Endothelial cell of umbilical vein (primary cell): Measurements from ENCODE around the gene BOD1L1. TPM values are rescaled to one million over a fixed set of nuclear protein-coding genes. Genes with fewer than 3 reads are reported as not detected.

ENCODE experiments used
- BruUV-seq: library from RNA; stranded (reverse); fragments of 400-500 nt; replicated peaks from 2 replicates; lab custom pipeline; 2021; lab: Mats Ljungman, UMichigan
- CTCF ChIA-PET: fragments of 300-600, 350-600 bp; sonication (Branson Sonifier 250); formaldehyde crosslinking; loops from one replicate; lab custom pipeline; 2021; ENCODE audit warnings: antibody characterized with exemption, inconsistent platforms; lab: Charles Lee
- POLR2A ChIA-PET: fragments of 300-600, 350-600 bp; sonication (Branson Sonifier 250); formaldehyde crosslinking; loops from one replicate; lab custom pipeline; 2021; ENCODE audit warnings: antibody characterized with exemption, inconsistent platforms; lab: Charles Lee
- DNase-seq: peaks from one replicate; pipeline ENCODE4 v3.0.0-alpha.2; 2011; ENCODE audit warnings: low read depth, low spot score
- FAIRE-seq: peaks from 2 replicates; lab custom pipeline; 2011; peaks lifted over from hg19 to GRCh38; lab: Jason Lieb, UNC
- H2AFZ ChIP-seq: 2 replicates; pipeline ENCODE4 v1.6.0; 2012; ENCODE audit warnings: low read depth, low read length, control low read depth, inconsistent platforms
- H3K27ac ChIP-seq: 2 replicates; pipeline ENCODE4 v1.5.1; 2011; ENCODE audit warnings: low read depth, mild to moderate bottlenecking, control low read depth, low read length, moderate library complexity; ENCODE audit not compliant: insufficient read depth
- H3K27me3 ChIP-seq, 2 experiments: 2 replicates each; pipeline versions ENCODE4 v1.6.0 to v1.6.1; 2011; ENCODE audit warnings: low read length in 2 of 2, mixed read lengths in 1 of 2; ENCODE audit not compliant: control insufficient read depth in 2 of 2, insufficient read depth in 2 of 2
- H3K36me3 ChIP-seq, 2 experiments: 2 replicates in 1 of 2; 3 replicates in 1 of 2; pipeline ENCODE4 v1.5.1; 2011; ENCODE audit warnings: low read length in 2 of 2, mild to moderate bottlenecking in 1 of 2, moderate library complexity in 1 of 2; ENCODE audit not compliant: control insufficient read depth in 2 of 2, insufficient read depth in 2 of 2; ENCODE audit errors: extremely low read depth in 1 of 2
- H3K4me1 ChIP-seq: 3 replicates; pipeline ENCODE4 v1.5.1; 2011; ENCODE audit warnings: mild to moderate bottlenecking, low read length; ENCODE audit not compliant: control insufficient read depth, insufficient read depth; ENCODE audit errors: extremely low read depth
- H3K4me2 ChIP-seq: 2 replicates; pipeline ENCODE4 v1.6.1; 2011; ENCODE audit warnings: low read length, control low read depth, mixed read lengths; ENCODE audit not compliant: insufficient read depth
- H3K4me3 ChIP-seq, 3 experiments: fragments of 200-600 bp in 1 of 3; sonication (generic), shearing (Covaris generic) in 1 of 3; replicated peaks in 1 of 3; 2 replicates each; pipeline ENCODE4 v1.5.1; 2011 to 2016; ENCODE audit warnings: control low read depth in 3 of 3, low read length in 3 of 3, mild to moderate bottlenecking in 2 of 3, inconsistent platforms in 1 of 3, low read depth in 1 of 3, moderate library complexity in 1 of 3; ENCODE audit not compliant: insufficient read depth in 1 of 3
- H3K79me2 ChIP-seq: 2 replicates; pipeline ENCODE4 v1.6.0; 2012; ENCODE audit warnings: low read length, inconsistent platforms; ENCODE audit not compliant: control insufficient read depth, insufficient read depth
- H3K9ac ChIP-seq: replicated peaks from 2 replicates; pipeline ENCODE3; 2011; ENCODE audit warnings: low read length, control low read depth; ENCODE audit not compliant: insufficient read depth; ENCODE audit errors: extremely low read depth
- H3K9me1 ChIP-seq: replicated peaks from 3 replicates; pipeline ENCODE4 v1.6.0; 2011; ENCODE audit warnings: mild to moderate bottlenecking, low read length; ENCODE audit not compliant: control insufficient read depth, insufficient read depth; ENCODE audit errors: extremely low read depth
- H3K9me3 ChIP-seq: replicated peaks from 2 replicates; pipeline ENCODE4 v1.5.1; 2012; ENCODE audit warnings: low read length, inconsistent platforms; ENCODE audit not compliant: control insufficient read depth, insufficient read depth
- H4K20me1 ChIP-seq: replicated peaks from 2 replicates; pipeline ENCODE3; 2011; ENCODE audit warnings: mild to moderate bottlenecking, low read length; ENCODE audit not compliant: control insufficient read depth, insufficient read depth; ENCODE audit errors: extremely low read depth
- CTCF ChIP-seq, 2 donors: IDR thresholded peaks; 1 replicate in 1 of 2; 2 replicates in 1 of 2; pipeline ENCODE4 v1.5.1; 2011; ENCODE audit warnings: low read length in 2 of 2, mild to moderate bottlenecking in 2 of 2, moderate library complexity in 2 of 2, control low read depth in 1 of 2, inconsistent platforms in 1 of 2, low read depth in 1 of 2; ENCODE audit not compliant: insufficient read depth in 1 of 2; ENCODE audit errors: extremely low read depth in 1 of 2
- EZH2 ChIP-seq: IDR thresholded peaks from 2 replicates; pipeline ENCODE4 v1.6.1; 2012; ENCODE audit warnings: borderline replicate concordance, low read depth, mild to moderate bottlenecking, moderate library complexity, low read length, inconsistent platforms; ENCODE audit not compliant: severe bottlenecking
- FOS ChIP-seq: IDR thresholded peaks from 2 replicates; pipeline ENCODE4 v1.6.1; 2011; ENCODE audit warnings: mild to moderate bottlenecking, low read length, moderate library complexity, borderline replicate concordance; ENCODE audit not compliant: insufficient read depth
- GATA2 ChIP-seq: IDR thresholded peaks from 2 replicates; pipeline ENCODE4 v1.7.0; 2011; ENCODE audit warnings: low read depth, mild to moderate bottlenecking, moderate library complexity, mixed read lengths, low read length; ENCODE audit not compliant: insufficient read length, insufficient read depth
- JUN ChIP-seq: IDR thresholded peaks from 2 replicates; pipeline ENCODE4 v1.6.1; 2011; ENCODE audit warnings: borderline replicate concordance, low read depth; ENCODE audit not compliant: insufficient read length, insufficient read depth
- MAX ChIP-seq: IDR thresholded peaks from 2 replicates; pipeline ENCODE4 v1.6.1; 2011; ENCODE audit not compliant: insufficient read depth, insufficient read length
- MYC ChIP-seq: IDR thresholded peaks from one replicate; pipeline ENCODE4 v1.6.1; 2011; ENCODE audit warnings: mild to moderate bottlenecking, low read depth, low read length
- POLR2A ChIP-seq: IDR thresholded peaks from 2 replicates; pipeline ENCODE4 v1.6.1; 2012; ENCODE audit warnings: low read depth, mild to moderate bottlenecking, control low read depth, low read length
- POLR2AphosphoS5 ChIP-seq: IDR thresholded peaks from 2 replicates; pipeline ENCODE4 v1.6.1; 2012; ENCODE audit warnings: low read depth, mild to moderate bottlenecking, control low read depth, low read length, moderate library complexity; ENCODE audit not compliant: insufficient read depth
- dilution Hi-C: fragments of 300-500 bp; cut with MboI; formaldehyde crosslinking; loops from one replicate; pipeline ENCODE4 v1.15.0; 2019; ENCODE audit warnings: low sequenced_read_pairs; ENCODE audit not compliant: extremely low pct_ligation_motif_present
- intact Hi-C: fragments of 100-400 bp; cut with micrococcal nuclease; formaldehyde crosslinking; loops from one replicate; pipeline ENCODE4 v1.10.0; 2022
- polyA plus RNA-seq, 4 experiments: library from polyadenylated mRNA; depleted of rRNA in 3 of 4; stranded (reverse) in 3 of 4; unstranded in 1 of 4; fragments of >200 nt; gene quantifications; 2 replicates each; pipeline versions ENCODE4 v1.2.1 to v1.2.3, GENCODE V29; 2011 to 2012; ENCODE audit warnings: missing spikeins in 1 of 4
- total RNA-seq: library from RNA; stranded (reverse); gene quantifications from 2 replicates; pipeline ENCODE4 v1.2.3, GENCODE V29; 2021

The BOD1L1 gene
- total and polyA plus RNA-seq, 2 donors (not counting 3 experiments of a cell fraction or from before 2014, with no cell fraction given), result 5.2 to 31.2 TPM

DNA sequence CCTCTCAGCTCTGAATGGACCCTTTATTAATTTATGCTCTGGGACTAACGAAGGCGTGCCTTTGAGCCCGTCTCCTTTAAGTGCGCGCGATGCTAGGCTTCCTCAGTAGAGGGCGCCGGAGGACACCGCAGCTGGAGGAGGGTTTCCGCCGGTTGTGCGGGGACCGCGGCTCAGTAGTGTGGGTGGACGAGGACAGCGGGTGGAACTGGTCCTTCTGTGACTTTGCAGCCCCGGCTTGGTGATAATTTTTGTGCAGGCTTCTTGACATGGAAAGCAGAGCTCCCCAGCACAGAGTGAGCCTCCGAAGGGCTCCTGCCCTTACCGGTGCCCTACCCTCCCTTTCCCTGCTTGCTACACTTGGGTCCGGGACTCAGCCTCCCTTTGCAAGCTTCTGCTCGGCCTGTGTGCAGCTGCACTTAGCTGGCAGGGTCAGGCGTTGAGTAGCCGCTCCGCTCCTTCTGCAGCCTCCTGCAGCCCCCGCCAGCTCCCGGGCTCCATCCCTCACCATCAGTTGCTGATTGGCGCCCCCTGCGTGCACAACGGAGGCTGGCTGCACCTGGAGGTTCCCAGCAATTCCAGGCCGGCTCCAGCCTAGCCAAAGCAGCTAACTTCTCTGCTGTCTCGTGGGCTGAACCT lies 26.8 kb upstream of the BOD1L1 start:
- peak; percentile 76 for FAIRE-seq
- no TSS peak for BruUV-seq
- no peak overlapping the region for H3K27ac ChIP-seq

More for the DNA sequence above, 26.8 kb upstream of the BOD1L1 start:
- H3K79me2 ChIP-seq, result no peaks in the 10 kb centered on the region
- no peaks in the 10 kb centered on the region for H3K9me1 ChIP-seq
- intact Hi-C loops, result loop anchor here (2.0 to 10.0 kb wide), 4 partner anchors 27 to 1803 kb away; partner anchors contain the start of gene BOD1L1
- H2AFZ ChIP-seq, result peak overlapping the region; percentile 92
- CTCF ChIA-PET, result interaction anchor here (0.7 to 4.4 kb wide), 40 partner anchors 12 to 1944 kb away, joined by 3 to 32 read pairs (median 4); partner anchors contain the start of gene BOD1L1
- DNase-seq, result peak; percentile 64
- peaks cover 4 to 5% of the 10 kb centered on the region in 2 experiments for H3K27me3 ChIP-seq
- no peaks in the 10 kb centered on the region for H4K20me1 ChIP-seq
- no peaks in the 10 kb centered on the region for H3K9me3 ChIP-seq
- POLR2A ChIA-PET, result interaction anchor here (0.9 kb wide), 1 partner anchor 27 kb away, joined by 4 read pairs; the partner anchor contains the start of gene BOD1L1
- peak; percentile 1 for TF ChIP-seq FOS
- TF ChIP-seq GATA2, result no peak
- TF ChIP-seq POLR2AphosphoS5, result no peak
- TF ChIP-seq MAX, result no peak
- peak; percentile 69 to 90 for TF ChIP-seq CTCF (IDR thresholded peaks at IDR 0.05; ENCODE audit: extremely low read depth in 1 of 2, insufficient read depth in 1 of 2, low read depth in 1 of 2, low read length in 2 of 2)
- no peak for TF ChIP-seq EZH2
- TF ChIP-seq MYC, result no peak
- TF ChIP-seq POLR2A, result no peak
- no peak for TF ChIP-seq JUN
- no peak overlapping the region for H3K9ac ChIP-seq
- H3K4me1 ChIP-seq, result peaks cover 4% of the 10 kb centered on the region
- no peaks in the 10 kb centered on the region for H3K36me3 ChIP-seq
- H3K4me3 ChIP-seq, result peak overlapping the region in 2 of 3 experiments; percentile 23 to 26
- dilution Hi-C loops, result no loop called here
- H3K4me2 ChIP-seq, result peak overlapping the region; percentile 68
